GM19467 (cell line): ENCODE results near the gene VTCN1.
"Not testable (repeated sequence)": the region's sequence is repeated elsewhere in the genome, so short reads cannot be mapped to it uniquely, and the experiment has no call there.

Source experiments
- ATAC-seq: cut with Tn5 transposase; IDR thresholded peaks from one replicate; pipeline ENCODE4 v1.9.1; 2021; ENCODE audit warnings: mild to moderate bottlenecking, moderate library complexity; ENCODE audit not compliant: unreplicated experiment

VTCN1 gene, protein sequence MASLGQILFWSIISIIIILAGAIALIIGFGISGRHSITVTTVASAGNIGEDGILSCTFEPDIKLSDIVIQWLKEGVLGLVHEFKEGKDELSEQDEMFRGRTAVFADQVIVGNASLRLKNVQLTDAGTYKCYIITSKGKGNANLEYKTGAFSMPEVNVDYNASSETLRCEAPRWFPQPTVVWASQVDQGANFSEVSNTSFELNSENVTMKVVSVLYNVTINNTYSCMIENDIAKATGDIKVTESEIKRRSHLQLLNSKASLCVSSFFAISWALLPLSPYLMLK

GRCh38 chr1:117210831-117211261 lies at the start of gene VTCN1:
Gene VTCN1 (minus strand): TSS chr1:117210927. CDS start chr1:117210855, 72 bp downstream.
- ATAC-seq = no peak

DNA sequence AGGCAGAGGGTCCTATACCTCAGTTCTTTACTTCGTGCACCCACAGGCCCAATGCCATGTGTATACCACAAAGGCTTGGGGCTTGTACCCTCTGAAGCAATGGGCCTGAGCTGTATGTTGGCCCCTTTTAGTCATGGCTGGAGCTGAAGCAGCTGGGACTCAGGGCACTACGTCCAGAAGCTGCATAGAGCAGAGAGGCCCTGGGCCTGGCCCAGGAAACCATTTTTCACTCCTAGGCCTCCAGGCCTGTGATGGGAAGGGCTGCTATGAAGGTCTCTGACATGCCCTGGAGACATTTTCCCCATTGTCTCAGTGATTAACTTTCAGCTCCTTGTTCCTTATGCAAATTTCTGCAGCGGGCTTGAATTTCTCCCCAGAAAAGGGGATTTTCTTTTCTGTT lies 48.1 kb upstream of the VTCN1 start:
- ATAC-seq = no peak

DNA sequence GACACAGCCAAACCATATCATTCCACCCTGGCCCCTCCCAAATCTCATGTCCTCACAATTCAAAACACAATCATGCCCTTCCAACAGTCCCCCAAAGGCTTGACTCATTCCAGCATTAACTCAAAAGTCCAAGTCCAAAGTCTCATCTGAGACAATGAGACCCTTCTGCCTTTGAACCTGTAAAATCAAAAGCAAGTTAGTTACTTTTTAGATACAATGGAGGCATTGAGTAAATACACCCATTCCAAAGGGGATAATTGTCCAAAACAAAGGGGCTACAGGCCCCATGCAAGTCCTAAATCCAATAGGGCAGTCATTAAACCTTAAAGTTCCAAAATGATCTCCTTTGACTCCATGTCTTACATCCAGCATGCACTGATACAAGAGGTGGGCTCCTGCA lies 47.3 kb upstream of the VTCN1 start:
- not testable (repeated sequence) for ATAC-seq

GRCh38 chr1:117257291-117257690 lies 46.6 kb upstream of the VTCN1 start:
- no peak for ATAC-seq

- ATAC-seq = no peak
Measured at GRCh38 chr1:117250061-117250606, 39.4 kb upstream of the VTCN1 start.

DNA sequence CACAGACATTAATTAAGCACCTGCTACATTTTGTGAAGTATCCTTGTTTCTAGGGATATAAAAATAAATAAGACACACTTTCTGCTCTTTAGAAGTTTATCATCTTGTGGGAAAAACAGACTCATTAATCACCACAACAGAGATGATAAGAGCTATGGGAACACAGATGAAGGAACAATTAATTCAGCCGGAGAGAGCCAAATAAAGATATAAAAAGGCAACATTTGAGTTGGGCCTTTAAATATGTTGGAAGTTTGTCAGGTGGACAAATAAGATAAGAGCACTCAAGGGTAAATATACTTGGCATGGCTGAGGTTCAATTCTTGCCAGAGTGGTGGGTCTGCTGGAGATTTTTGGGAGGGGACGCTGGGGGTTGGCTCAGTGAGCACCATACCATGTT lies 34.2 kb upstream of the VTCN1 start:
- ATAC-seq = no peak

DNA sequence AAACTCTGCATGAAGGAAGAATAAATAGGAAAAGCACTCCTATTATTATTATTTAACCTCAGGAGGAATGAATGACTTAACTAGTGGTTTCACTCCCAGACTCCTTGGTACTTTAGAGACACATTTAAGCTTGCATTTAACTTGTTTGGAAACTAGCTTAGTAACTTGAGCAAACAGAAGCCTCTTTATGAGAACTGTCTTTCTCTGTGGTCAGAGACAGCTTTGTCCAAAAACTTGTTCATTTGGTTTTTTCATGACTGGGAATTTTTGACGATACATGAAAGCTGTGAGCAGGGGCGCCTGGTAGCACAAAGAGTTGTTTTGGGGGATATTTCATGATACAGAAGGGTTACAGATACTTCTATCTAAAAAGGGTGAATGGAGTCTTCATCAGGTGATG lies 33.6 kb upstream of the VTCN1 start:
- no peak for ATAC-seq

DNA sequence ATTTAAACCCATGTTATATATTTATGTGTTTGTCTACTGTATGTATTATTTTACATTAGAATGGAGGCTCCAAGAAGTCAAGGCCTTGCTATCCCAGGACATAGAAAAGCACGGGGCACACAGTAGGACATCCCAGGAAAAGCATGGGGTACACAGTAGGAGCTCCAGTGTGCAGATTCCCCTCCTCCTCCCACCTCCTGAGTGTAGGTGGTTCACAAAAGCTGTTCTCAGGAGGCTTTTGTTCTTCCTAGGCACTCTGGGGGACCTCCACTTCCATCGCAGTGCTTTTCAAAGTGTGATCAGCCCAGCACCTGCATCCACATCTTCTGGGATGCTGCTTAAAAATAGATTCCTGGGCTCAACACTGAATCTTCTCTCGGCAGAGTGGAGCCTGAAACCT lies 30.8 kb upstream of the VTCN1 start:
- ATAC-seq = no peak

DNA sequence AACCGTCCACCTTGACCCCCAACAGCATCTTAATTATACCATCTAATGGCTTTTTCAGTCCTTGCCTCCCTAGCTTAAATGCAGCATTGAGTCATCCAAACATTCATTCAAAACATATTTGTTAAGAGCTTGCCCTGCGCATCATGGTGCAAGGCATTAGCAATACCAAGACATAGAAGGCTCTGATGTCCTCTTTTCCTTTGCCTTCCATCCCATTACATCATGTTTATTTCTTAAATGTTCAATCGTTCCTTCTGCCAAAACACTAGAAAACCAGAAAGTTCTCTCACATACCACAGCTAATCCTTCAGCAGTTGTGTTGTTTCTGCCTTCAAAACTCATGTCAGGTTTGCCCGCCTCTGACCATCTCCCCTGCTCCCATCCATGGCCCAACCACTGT lies 29.8 kb upstream of the VTCN1 start:
- ATAC-seq = no peak

- no peak for ATAC-seq
Measured at GRCh38 chr1:117239467-117239866, 28.7 kb upstream of the VTCN1 start.

- ATAC-seq = no peak
Measured at GRCh38 chr1:117237726-117238381, 27.1 kb upstream of the VTCN1 start.

DNA sequence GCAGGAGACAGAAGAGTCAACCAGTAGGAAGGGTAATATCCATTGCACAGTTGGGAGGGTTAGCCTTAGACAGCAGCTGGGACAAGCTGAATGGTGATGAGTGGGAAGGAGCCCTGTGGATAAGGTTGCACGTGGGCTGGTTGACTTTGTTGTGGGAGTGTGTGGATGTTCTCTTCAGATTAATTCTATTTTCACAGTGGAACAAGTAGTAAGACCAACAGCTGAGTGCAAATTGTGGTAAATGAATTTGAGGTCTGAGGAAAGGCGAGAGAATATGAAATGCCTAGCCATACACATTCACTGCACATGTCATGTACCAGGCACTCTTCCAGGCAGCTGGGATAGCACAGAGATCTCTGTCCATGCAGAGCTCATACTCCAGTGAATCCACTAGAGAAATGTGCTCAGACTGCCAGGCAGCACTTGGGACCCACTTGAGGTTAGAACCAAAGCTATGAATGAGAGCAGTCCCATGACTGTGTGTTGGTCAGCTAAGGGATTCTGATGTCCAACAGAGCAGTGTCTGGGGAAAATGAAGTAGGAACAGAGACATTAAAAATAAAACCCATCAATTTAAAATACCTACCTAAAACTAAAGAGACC lies 25.2 kb upstream of the VTCN1 start:
- ATAC-seq = no peak

- ATAC-seq = no peak
Measured at GRCh38 chr1:117232531-117232930, 21.8 kb upstream of the VTCN1 start.

DNA sequence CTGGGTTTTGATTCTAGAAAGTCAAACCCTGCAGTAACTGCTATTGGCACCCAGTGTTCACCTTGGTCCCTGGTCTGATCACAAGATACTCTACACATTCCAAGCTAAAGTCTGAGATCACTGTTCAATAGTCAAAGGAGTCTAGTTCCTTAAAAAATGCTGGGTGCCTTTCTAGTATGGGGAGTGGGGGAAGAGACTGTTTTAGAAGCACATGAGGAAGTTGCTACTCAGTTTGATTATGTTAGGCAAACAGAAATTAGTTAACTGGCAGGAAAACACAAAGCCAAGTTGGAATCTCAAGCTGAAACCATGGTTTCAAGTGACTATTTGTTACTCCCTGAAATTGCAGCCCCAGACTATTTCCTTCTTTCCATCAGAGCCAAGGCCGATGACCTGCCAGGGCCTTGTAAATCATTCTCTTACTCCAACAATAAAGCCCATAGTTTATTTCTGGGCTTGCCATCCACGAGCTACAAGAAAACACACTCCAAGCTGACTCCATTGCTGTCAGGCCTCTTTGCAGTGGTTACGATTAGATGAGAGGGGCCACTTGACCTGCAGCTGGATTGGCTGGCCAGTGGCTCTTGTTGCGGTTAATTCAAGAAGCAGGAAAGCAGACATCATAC lies 21.1 kb upstream of the VTCN1 start:
- no peak for ATAC-seq

DNA sequence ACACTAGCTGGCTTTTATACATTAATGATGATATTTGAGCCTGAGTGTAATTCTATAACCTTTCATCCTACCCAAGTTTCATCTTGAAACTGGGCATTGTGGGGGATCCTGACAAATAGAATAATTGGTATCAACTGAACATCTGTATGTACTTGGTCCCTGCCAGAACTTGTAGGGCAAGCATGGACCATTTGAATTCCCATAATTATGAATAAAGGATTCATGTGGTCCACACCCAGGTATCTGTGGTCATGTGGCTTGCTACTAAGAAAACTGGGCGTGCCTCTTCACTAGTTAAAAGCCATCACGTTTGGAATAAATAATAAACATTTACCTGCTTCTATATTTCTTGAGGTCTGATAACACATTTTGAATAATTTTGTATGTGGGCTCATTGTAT lies 20.6 kb upstream of the VTCN1 start:
- ATAC-seq = no peak

GRCh38 chr1:117229217-117229616 lies 18.5 kb upstream of the VTCN1 start:
- no peak for ATAC-seq

- no peak for ATAC-seq
Measured at GRCh38 chr1:117225931-117226330, 15.2 kb upstream of the VTCN1 start.

DNA sequence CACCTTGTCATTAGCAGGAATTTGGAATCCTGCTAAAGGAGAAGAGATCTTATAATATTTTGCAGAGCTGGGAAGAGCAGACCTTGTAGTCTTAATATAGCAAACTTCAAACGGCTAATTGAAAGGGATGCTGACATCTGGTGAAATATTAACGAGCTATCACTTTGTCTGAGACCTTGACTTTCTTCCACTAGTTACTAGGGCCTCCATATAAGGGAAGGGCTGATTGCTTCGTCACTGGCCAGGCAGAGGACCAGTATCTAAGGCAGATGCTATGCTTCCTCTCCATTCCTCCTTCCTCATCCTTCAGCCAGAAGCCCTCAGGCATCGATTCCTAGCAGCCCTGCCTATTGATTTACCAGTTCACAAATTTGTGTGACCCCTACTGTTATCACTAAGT lies 6.0 kb upstream of the VTCN1 start:
- ATAC-seq = no peak

GRCh38 chr1:117215733-117216462 lies 5.2 kb upstream of the VTCN1 start:
- no peak for ATAC-seq

DNA sequence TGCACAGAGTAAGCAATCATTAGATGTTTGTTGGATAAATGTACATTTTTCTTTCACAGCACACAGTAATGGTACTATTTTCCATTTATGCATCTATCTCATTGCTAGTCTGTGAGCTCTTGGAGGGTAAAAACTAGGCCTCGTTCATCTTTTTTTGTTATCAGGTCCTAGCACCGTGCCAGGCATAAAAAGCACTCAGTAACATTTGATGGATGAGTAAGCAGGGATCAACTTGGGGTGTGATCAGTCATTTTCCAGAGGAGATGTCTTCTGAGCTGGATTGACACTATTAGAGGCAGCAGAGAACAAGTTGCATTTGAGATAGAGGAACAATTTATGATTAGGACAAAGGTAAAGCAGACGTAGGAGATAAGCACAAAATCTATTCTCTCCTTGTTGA lies 4.3 kb upstream of the VTCN1 start:
- no peak for ATAC-seq

- ATAC-seq = no peak
Measured at GRCh38 chr1:117213046-117213445, 2.3 kb upstream of the VTCN1 start.
